Heart right ventricle (tissue), 16 donors: ENCODE results near the gene CDC42BPG. TPM values are rescaled to one million over a fixed set of nuclear protein-coding genes. Genes with fewer than 3 reads are reported as not detected.
"Not testable (repeated sequence)": the region's sequence is repeated elsewhere in the genome, so short reads cannot be mapped to it uniquely, and the experiment has no call there.

Source experiments
- ATAC-seq, 8 donors: fragments of 200-7000 bp; cut with Tn5 transposase; one replicate each; pipeline ENCODE4 v1.9.1; 2020; ENCODE audit warnings: mild to moderate bottlenecking in 8 of 8, moderate library complexity in 8 of 8, moderate number of reproducible peaks in 1 of 8
- DNase-seq, 2 donors: peaks; one replicate each; pipeline ENCODE4 v3.0.0-alpha.2; 2020
- H3K27ac ChIP-seq, 10 donors: fragments of 200-600 bp; sonication (generic) in 2 of 10; one replicate each; pipeline versions ENCODE4 v1.5.0 to v1.8.0; 2020 to 2022; ENCODE audit warnings: mild to moderate bottlenecking in 3 of 10
- H3K27me3 ChIP-seq, 7 donors: fragments of 200-600 bp; one replicate each; pipeline ENCODE4 v1.8.0; 2021 to 2022; ENCODE audit warnings: mild to moderate bottlenecking in 2 of 7
- H3K36me3 ChIP-seq, 9 donors: fragments of 200-600 bp; sonication (generic) in 1 of 9; one replicate each; pipeline versions ENCODE4 v1.5.0 to v1.8.0; 2020 to 2022; ENCODE audit warnings: mild to moderate bottlenecking in 2 of 9
- H3K4me1 ChIP-seq, 9 donors: fragments of 200-600 bp; sonication (generic) in 1 of 9; one replicate each; pipeline versions ENCODE4 v1.5.0 to v1.8.0; 2020 to 2022; ENCODE audit warnings: mild to moderate bottlenecking in 4 of 9
- H3K4me3 ChIP-seq, 10 donors: fragments of 200-600 bp; sonication (generic) in 2 of 10; one replicate each; pipeline versions ENCODE4 v1.5.0 to v1.8.0; 2020 to 2022; ENCODE audit warnings: mild to moderate bottlenecking in 7 of 10, moderate library complexity in 2 of 10
- H3K9me3 ChIP-seq, 11 donors: fragments of 200-600 bp in 10 of 11; sonication (generic) in 2 of 11; one replicate each; pipeline versions ENCODE4 v1.5.0 to v1.8.0; 2013 to 2022; ENCODE audit warnings: mild to moderate bottlenecking in 2 of 11, control low read depth in 1 of 11, moderate library complexity in 1 of 11
- WGBS, 2 donors: extraction: QIAGEN DNeasy Blood & Tissue Kit; methylation state at CpG; one replicate each; pipeline ENCODE4 v1.1.7; 2013; ENCODE audit warnings: inconsistent platforms in 1 of 2; 5-methylcytosine and 5-hydroxymethylcytosine counted together
- intact Hi-C, 10 donors: fragments of 100-400 bp; cut with DNase I; formaldehyde crosslinking; loops; one replicate each; pipeline versions ENCODE4 v1.11.1 to v1.14.2; 2022
- polyA plus RNA-seq, 2 donors: library from polyadenylated mRNA; stranded (reverse); fragments of 200-250 nt; gene quantifications; one replicate each; pipeline ENCODE4 v1.2.3, GENCODE V29; 2013
- total RNA-seq, 10 donors: library from RNA; stranded (reverse); fragmentation: NEBNext Ultra II Directional in 3 of 10; extraction: Animal tissue kit (Norgen Biotek cat#: 25700) in 3 of 10; gene quantifications; one replicate each; pipeline versions ENCODE4 v1.2.1 to v1.2.4, GENCODE V29; 2021 to 2023
- TF ChIP-seq, protein P1 (sequence below), 9 donors: fragments of 200-600 bp; sonication (generic) in 2 of 9; IDR thresholded peaks; one replicate each; pipeline versions ENCODE4 v1.5.0 to v1.8.0; 2021 to 2022; ENCODE audit warnings: antibody characterized with exemption in 9 of 9, mild to moderate bottlenecking in 5 of 9, moderate library complexity in 1 of 9
- donor health status: Arrhythmogenic right ventricular cardiomyopathy.
- donor health status: ischemic (EF 13 %, LVEDD 7.1; RV severe dilation, severe dysfunction).
- donor health status: healthy with polysubstance abuse.
- donor health status: DM: no; HTN: yes; CAD: no.
- donor health status: DM: no; HTN: no; CAD: no.
- donor health status: ischemic (EF 25% LVEDD 6.9; RV normal size, moderate dysfunction).
- donor health status: ischemic (EF 25% LVEDD 5.7; RV mildly dilated, moderate dysfunction).
- donor health status: healthy.
- donor health status: DM: yes; HTN: yes; CAD: no.
- donor health status: Ischemic cardiomyopathy.
- donor health status: ischemic (EF 35%, LVEDD 5.7; RV mildly dilated, moderate dysfunction).
- donor health status: nonischemic (EF 11% LVEDD 7.7; RV severe dilation, severe dysfunction).
- donor health status: DM: yes; HTN: yes; CAD: no.
- donor health status: PGD.
- donor health status: ischemic (EF 29% LVEDD 5.4; RV normal size, mild dysfunction).
- donor health status: nonischemic (EF 23%, LVEDD 6.1; RV moderate dilation, normal function).

CDC42BPG gene
- total and polyA plus RNA-seq, 12 donors, result 0.04 to 1.3 (median 0.27) TPM

DNA sequence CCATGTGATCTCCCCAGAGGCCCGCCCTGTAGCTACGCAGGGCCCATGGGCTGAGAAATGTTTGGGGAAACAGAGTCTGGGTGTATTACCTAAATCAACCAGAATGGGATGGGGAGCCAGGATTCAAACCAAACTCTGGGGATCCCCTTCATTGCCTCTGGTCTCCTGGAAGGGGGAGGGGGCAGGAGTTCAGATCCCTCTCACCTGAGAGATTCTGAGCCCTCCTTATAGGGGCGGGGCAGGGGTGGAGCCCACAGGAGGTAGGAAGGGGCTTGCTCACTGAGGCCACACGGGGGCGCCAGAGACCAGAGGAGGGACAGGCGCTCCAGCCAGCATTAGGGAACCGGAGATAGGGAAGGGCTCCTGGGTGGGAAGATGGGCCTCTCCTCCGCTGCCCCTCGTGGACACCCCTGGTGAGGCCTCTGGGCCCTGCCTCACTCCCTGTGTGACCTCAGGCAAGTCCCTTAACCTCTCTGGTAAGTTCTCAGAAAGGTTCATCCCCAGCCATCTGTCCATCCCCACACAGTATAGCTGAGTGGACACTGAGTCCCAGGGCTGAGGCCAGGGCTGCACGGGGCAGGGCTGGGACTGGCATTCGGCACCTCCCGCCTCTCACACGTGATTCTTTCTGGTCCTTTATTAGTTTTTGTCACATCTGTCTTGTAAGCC lies 2.7 kb upstream of the CDC42BPG start:
- intact Hi-C loops, result loop anchor here (1.0 to 10.0 kb wide), 11 partner anchors 45 to 272 kb away; partner anchors contain the start of genes ARL2 (in 4 of the 10), BATF2 (in 1 of the 10), SNX15 (in 1 of the 10) and ZNHIT2 (in 1 of the 10)

DNA sequence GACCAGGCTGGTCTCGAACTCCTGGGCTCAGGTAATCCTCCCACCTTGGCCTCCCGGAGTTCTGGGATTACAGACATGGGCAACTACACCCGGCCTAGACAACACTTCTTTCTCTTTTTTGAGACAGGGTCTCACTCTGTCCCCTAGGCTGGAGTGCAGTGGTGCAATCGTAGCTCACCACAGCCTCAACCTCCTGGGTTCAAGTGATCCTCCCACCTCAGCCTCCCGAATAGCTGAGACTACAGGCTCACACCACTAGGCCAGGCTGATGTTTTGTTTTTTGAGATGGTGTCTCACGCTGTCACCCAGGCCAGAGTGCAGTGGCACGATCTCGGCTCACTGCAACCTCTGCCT lies 1.3 kb upstream of the CDC42BPG start:
- 94 to 96% methylated on average over 8 of the region's 8 CpGs for WGBS, 2 donors
- H3K9me3 ChIP-seq, H3K36me3 ChIP-seq, DNase-seq, H3K4me3 ChIP-seq, H3K27ac ChIP-seq, ATAC-seq, H3K27me3 ChIP-seq: not testable (repeated sequence)
- intact Hi-C loops, result loop anchor here in 9 of 10 donors (2.0 to 10.0 kb wide), 11 partner anchors 41 to 273 kb away; partner anchors contain the start of genes ARL2 (in 4 of the 9), BATF2 (in 1 of the 9), SNX15 (in 1 of the 9) and ZNHIT2 (in 1 of the 9)
- peaks cover 26 to 52% (median 43%) of the 10 kb centered on the region in 9 donors for H3K4me1 ChIP-seq

More for the DNA sequence above, 2.7 kb upstream of the CDC42BPG start:
- TF ChIP-seq, protein P1, sequence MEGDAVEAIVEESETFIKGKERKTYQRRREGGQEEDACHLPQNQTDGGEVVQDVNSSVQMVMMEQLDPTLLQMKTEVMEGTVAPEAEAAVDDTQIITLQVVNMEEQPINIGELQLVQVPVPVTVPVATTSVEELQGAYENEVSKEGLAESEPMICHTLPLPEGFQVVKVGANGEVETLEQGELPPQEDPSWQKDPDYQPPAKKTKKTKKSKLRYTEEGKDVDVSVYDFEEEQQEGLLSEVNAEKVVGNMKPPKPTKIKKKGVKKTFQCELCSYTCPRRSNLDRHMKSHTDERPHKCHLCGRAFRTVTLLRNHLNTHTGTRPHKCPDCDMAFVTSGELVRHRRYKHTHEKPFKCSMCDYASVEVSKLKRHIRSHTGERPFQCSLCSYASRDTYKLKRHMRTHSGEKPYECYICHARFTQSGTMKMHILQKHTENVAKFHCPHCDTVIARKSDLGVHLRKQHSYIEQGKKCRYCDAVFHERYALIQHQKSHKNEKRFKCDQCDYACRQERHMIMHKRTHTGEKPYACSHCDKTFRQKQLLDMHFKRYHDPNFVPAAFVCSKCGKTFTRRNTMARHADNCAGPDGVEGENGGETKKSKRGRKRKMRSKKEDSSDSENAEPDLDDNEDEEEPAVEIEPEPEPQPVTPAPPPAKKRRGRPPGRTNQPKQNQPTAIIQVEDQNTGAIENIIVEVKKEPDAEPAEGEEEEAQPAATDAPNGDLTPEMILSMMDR (IDR thresholded peaks at IDR 0.05), result peak; percentile 97 to 100 (median 98)
- Histone ChIP-seq H3K27ac (peak overlapping the region in 7 of 10 donors; percentile 42 to 96 (median 94)), H3K4me3 (no peak overlapping the region), H3K27me3 (no peaks in the 10 kb centered on the region), H3K9me3 (no peaks in the 10 kb centered on the region), H3K4me1 (peaks cover 32 to 66% (median 57%) of the 10 kb centered on the region in 9 donors), H3K36me3 (peaks cover 0 to 5% (median 0%) of the 10 kb centered on the region in 9 donors)
- DNase-seq, result peak; percentile 93 to 96
- WGBS, 2 donors, result 22 to 30% methylated on average over 13 of the region's 13 CpGs
- peak; percentile 82 to 91 (median 88) for ATAC-seq

DNA sequence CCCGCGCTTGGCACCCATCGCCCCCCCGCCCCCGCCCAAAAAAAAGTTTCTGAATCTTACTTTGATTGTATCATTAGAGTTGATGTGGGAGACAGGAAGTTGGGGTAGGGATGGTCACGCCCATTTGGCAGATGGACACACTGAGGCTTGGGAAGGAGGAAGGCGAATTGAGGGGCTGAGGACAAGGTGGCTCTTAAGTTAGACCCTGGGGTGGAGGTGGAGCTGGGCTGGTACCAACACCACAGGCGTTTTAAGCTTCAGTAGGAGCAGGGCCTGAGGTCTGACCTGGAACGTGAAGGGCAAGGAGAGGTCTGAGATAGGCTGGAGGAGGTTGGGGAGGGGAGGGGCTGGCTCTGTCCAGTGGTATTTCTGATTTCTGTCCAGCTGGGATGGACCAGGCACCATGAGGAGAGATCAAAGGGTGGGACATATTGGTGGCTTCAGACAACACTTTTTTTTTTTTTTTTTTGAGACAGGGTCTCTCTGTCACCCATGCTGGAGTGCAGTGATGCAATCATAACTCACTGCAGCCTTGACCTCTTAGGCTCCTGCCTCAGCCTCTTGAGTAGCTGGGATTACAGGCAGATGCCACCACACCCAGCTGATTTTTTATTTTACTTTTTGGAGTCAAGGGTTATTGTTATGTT lies 799 bp upstream of the CDC42BPG start:
- no peak for ATAC-seq
- Histone ChIP-seq H3K4me1 (peaks cover 25 to 47% (median 38%) of the 10 kb centered on the region in 9 donors), H3K9me3 (no peaks in the 10 kb centered on the region), H3K27ac (peak overlapping the region in 6 of 10 donors; percentile 12 to 77 (median 32)), H3K36me3 (no peaks in the 10 kb centered on the region), H3K4me3 (peak overlapping the region in 7 of 10 donors; percentile 32 to 56 (median 43)), H3K27me3 (no peaks in the 10 kb centered on the region)
- 19 to 22% methylated on average over 9 of the region's 9 CpGs for WGBS, 2 donors
- TF ChIP-seq, protein P1 (IDR thresholded peaks at IDR 0.05), result no peak
- intact Hi-C loops, result loop anchor here in 9 of 10 donors (2.0 to 10.0 kb wide), 8 partner anchors 42 to 272 kb away; partner anchors contain the start of genes ARL2 (in 4 of the 9), BATF2 (in 1 of the 9), SNX15 (in 1 of the 9) and ZNHIT2 (in 1 of the 9)
- no peak for DNase-seq

DNA sequence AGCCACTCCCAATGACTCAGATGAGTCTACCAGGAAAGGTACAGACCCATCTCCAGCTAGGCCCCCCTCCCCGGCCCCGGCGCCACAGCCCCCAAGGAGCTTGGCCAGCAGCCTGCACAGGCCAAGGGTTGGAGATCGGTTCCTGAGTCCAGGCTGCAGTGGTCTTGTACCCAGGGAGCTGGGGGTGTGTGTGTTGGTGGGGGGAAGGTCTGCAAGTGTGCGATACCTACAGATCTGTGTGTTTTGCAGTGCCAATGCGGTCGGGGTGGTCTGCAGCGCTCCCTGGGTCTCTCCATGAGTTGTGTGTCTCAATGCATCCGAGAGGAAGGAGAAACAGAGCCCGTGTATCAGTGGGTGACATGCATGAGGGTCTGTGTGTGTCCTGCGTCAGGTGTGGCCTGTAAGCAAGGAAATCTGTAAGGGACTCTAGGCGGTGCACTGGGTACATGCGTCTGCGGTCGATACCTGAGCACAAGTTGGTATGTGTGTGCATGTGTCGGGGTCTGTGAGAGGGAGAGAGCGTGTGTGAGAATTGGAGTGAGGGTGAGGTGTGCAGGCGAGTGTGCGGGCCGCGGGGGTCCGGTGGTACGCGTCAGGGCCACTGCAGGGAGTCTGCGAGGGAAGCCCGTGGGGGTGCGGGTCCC lies 645 bp downstream of the CDC42BPG start:
- DNase-seq, result no peak
- intact Hi-C loops, result loop anchor here in 6 of 10 donors (2.0 to 10.0 kb wide), 4 partner anchors 43 to 181 kb away; partner anchors contain the start of genes ARL2 (in 3 of the 6), BATF2 (in 1 of the 6) and SNX15 (in 1 of the 6)
- ATAC-seq, result no peak
- Histone ChIP-seq H3K4me3 (peak overlapping the region in 7 of 10 donors; percentile 38 to 56 (median 42)), H3K4me1 (peaks cover 16 to 32% (median 24%) of the 10 kb centered on the region in 9 donors), H3K9me3 (no peaks in the 10 kb centered on the region), H3K27me3 (no peaks in the 10 kb centered on the region), H3K27ac (no peak overlapping the region), H3K36me3 (no peaks in the 10 kb centered on the region)
- TF ChIP-seq, protein P1 (IDR thresholded peaks at IDR 0.05), result no peak
- 64 to 65% methylated on average over 27 of the region's 27 CpGs for whole genome bisulfite sequencing, 2 donors
